22Rv1 (cell line): ENCODE measurements around the gene PGC.

Source experiments
- ZFX ChIP-seq: fragments of 450-650 bp; IDR thresholded peaks from 2 replicates; pipeline ENCODE4 v1.6.1; 2017; ENCODE audit warnings: antibody characterized with exemption, borderline replicate concordance
- TF ChIP-seq, protein P1 (sequence below): fragments of 450-650 bp; IDR thresholded peaks from 2 replicates; pipeline ENCODE4 v1.5.1; 2017; ENCODE audit warnings: mild to moderate bottlenecking

DNA sequence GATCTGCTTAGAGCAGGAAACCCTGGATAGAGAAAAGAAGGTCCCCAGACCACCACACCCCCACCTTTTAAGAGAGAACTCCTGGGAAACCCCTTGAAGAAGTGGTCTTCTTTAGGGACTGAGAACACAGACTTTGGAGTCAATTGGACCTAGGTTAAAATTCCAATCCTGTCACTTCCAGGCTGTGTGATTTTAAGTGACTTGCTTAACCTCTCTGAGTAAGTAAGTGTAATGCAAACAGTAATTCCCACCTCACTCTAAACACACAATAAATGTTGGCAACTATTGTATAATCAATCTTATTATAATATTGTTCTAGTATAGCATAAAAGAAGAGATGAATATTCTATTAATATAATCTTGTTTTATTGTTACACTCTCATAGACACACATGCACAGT lies 15.0 kb downstream of the PGC start:
- TF ChIP-seq, protein P1, sequence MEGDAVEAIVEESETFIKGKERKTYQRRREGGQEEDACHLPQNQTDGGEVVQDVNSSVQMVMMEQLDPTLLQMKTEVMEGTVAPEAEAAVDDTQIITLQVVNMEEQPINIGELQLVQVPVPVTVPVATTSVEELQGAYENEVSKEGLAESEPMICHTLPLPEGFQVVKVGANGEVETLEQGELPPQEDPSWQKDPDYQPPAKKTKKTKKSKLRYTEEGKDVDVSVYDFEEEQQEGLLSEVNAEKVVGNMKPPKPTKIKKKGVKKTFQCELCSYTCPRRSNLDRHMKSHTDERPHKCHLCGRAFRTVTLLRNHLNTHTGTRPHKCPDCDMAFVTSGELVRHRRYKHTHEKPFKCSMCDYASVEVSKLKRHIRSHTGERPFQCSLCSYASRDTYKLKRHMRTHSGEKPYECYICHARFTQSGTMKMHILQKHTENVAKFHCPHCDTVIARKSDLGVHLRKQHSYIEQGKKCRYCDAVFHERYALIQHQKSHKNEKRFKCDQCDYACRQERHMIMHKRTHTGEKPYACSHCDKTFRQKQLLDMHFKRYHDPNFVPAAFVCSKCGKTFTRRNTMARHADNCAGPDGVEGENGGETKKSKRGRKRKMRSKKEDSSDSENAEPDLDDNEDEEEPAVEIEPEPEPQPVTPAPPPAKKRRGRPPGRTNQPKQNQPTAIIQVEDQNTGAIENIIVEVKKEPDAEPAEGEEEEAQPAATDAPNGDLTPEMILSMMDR, result no peak
- no peak for TF ChIP-seq ZFX
